Measurements from ENCODE around the gene ACOT7. TPM values are rescaled to one million over a fixed set of nuclear protein-coding genes. Genes with fewer than 3 reads are reported as not detected.

The ACOT7 gene
- total RNA-seq, 2 experiments from 2014 or later = 101 TPM

GRCh38 chr1:6243993-6244392, 149.6 kb downstream of the ACOT7 start, which contains the start of gene HES3:
TSS of gene HES3 (plus strand) at chr1:6244179. CDS start at chr1:6244366, 187 bp downstream.
- ChIA-PET POLR2A (no interaction called here), CTCF (interaction anchor here (0.9 to 5.2 kb wide), 7 partner anchors 7 to 179 kb away, joined by 3 to 43 read pairs (median 3); partner anchors contain the start of genes ICMT and RNF207)
- Mint-ChIP-seq H3K27me3 (peaks cover 68% of the 10 kb centered on the region), H3K9me3 (no peaks in the 10 kb centered on the region), H3K4me3 (no peak within 1 kb of the TSS), H3K27ac (no peak within 1 kb of the TSS), H3K36me3 (ENCODE audit: low read depth) (no peaks in the 10 kb centered on the region), H3K4me1 (peaks cover 23% of the 10 kb centered on the region)
- DNase-seq = no peak

- DNase-seq = no peak
- Mint-ChIP-seq H3K4me1 (peaks cover 24% of the 10 kb centered on the region), H3K4me3 (no peak overlapping the region), H3K36me3 (ENCODE audit: low read depth) (no peaks in the 10 kb centered on the region), H3K27me3 (peaks cover 64% of the 10 kb centered on the region), H3K27ac (no peak overlapping the region), H3K9me3 (no peaks in the 10 kb centered on the region)
- ChIA-PET CTCF (interaction anchor here (0.7 to 1.7 kb wide), 3 partner anchors 35 to 162 kb away, joined by 3 read pairs; no protein-coding TSS in a partner anchor), POLR2A (interaction anchor here (0.5 kb wide), 1 partner anchor 59 kb away, joined by 3 read pairs; no protein-coding TSS in a partner anchor)
Observed at GRCh38 chr1:6243053-6243834, 150.3 kb downstream of the ACOT7 start.

GRCh38 chr1:6241887-6242740, 151.5 kb downstream of the ACOT7 start:
- CTCF ChIA-PET = interaction anchor here (1.4 to 1.7 kb wide), 2 partner anchors 34 to 163 kb away, joined by 3 read pairs; no protein-coding TSS in a partner anchor
- peaks cover 55% of the 10 kb centered on the region for H3K27me3 Mint-ChIP-seq
- POLR2A ChIA-PET = interaction anchor here (0.5 kb wide), 1 partner anchor 58 kb away, joined by 3 read pairs; no protein-coding TSS in a partner anchor
- no peak for DNase-seq
- H3K36me3 Mint-ChIP-seq (ENCODE audit: low read depth) = no peaks in the 10 kb centered on the region
- no peak overlapping the region for H3K4me3 Mint-ChIP-seq
- H3K4me1 Mint-ChIP-seq = peaks cover 24% of the 10 kb centered on the region
- no peak overlapping the region for H3K27ac Mint-ChIP-seq
- no peaks in the 10 kb centered on the region for H3K9me3 Mint-ChIP-seq

GRCh38 chr1:6241107-6241886, 152.3 kb downstream of the ACOT7 start:
- ChIA-PET CTCF (interaction anchor here (1.4 to 1.7 kb wide), 2 partner anchors 33 to 164 kb away, joined by 3 read pairs; no protein-coding TSS in a partner anchor), POLR2A (no interaction called here)
- Mint-ChIP-seq H3K27me3 (peaks cover 47% of the 10 kb centered on the region), H3K4me3 (no peak overlapping the region), H3K9me3 (no peaks in the 10 kb centered on the region), H3K36me3 (ENCODE audit: low read depth) (no peaks in the 10 kb centered on the region), H3K4me1 (peaks cover 16% of the 10 kb centered on the region), H3K27ac (no peak overlapping the region)
- no peak for DNase-seq

- POLR2A ChIA-PET = interaction anchor here (0.6 to 0.7 kb wide), 2 partner anchors 206 to 233 kb away, joined by 3 to 4 read pairs; no protein-coding TSS in a partner anchor
- DNase-seq = no peak
- Mint-ChIP-seq H3K36me3 (ENCODE audit: low read depth) (no peaks in the 10 kb centered on the region), H3K4me1 (peaks cover 15% of the 10 kb centered on the region), H3K9me3 (no peaks in the 10 kb centered on the region), H3K4me3 (no peak overlapping the region), H3K27me3 (peaks cover 46% of the 10 kb centered on the region), H3K27ac (no peak overlapping the region)
- CTCF ChIA-PET = interaction anchor here (0.7 to 1.4 kb wide), 2 partner anchors 36 to 236 kb away, joined by 4 to 5 read pairs; no protein-coding TSS in a partner anchor
Observed at GRCh38 chr1:6239950-6240768, 153.4 kb downstream of the ACOT7 start.

GRCh38 chr1:6239213-6239752, 154.3 kb downstream of the ACOT7 start:
- CTCF ChIA-PET = interaction anchor here (0.7 to 5.4 kb wide), 4 partner anchors 7 to 237 kb away, joined by 3 to 43 read pairs (median 4); no protein-coding TSS in a partner anchor
- peaks cover 23% of the 10 kb centered on the region for H3K4me1 Mint-ChIP-seq
- no peak overlapping the region for H3K4me3 Mint-ChIP-seq
- POLR2A ChIA-PET = no interaction called here
- no peaks in the 10 kb centered on the region for H3K36me3 Mint-ChIP-seq (ENCODE audit: low read depth)
- no peak overlapping the region for H3K27ac Mint-ChIP-seq
- no peaks in the 10 kb centered on the region for H3K9me3 Mint-ChIP-seq
- DNase-seq = no peak
- peaks cover 42% of the 10 kb centered on the region for H3K27me3 Mint-ChIP-seq

GRCh38 chr1:6237093-6237492, 156.5 kb downstream of the ACOT7 start:
- Mint-ChIP-seq H3K4me3 (peak overlapping the region; percentile 40), H3K9me3 (no peaks in the 10 kb centered on the region), H3K27ac (peak overlapping the region; percentile 64), H3K36me3 (ENCODE audit: low read depth) (peaks cover 9% of the 10 kb centered on the region), H3K27me3 (peaks cover 29% of the 10 kb centered on the region), H3K4me1 (peaks cover 37% of the 10 kb centered on the region)
- ChIA-PET CTCF (interaction anchor here (0.6 to 5.4 kb wide), 4 partner anchors 10 to 546 kb away, joined by 3 to 43 read pairs (median 4); no protein-coding TSS in a partner anchor), POLR2A (no interaction called here)
- DNase-seq = no peak

- POLR2A ChIA-PET = interaction anchor here (0.7 to 1.0 kb wide), 2 partner anchors 114 to 367 kb away, joined by 3 read pairs; no protein-coding TSS in a partner anchor
- Mint-ChIP-seq H3K27me3 (peaks cover 16% of the 10 kb centered on the region), H3K4me3 (peak overlapping the region; percentile 91), H3K9me3 (no peaks in the 10 kb centered on the region), H3K27ac (peak overlapping the region; percentile 83), H3K4me1 (peaks cover 30% of the 10 kb centered on the region), H3K36me3 (ENCODE audit: low read depth) (peaks cover 16% of the 10 kb centered on the region)
- peak; percentile 23 for DNase-seq
- CTCF ChIA-PET = interaction anchor here (1.1 to 5.4 kb wide), 2 partner anchors 11 to 147 kb away, joined by 5 to 43 read pairs; no protein-coding TSS in a partner anchor
Observed at GRCh38 chr1:6235296-6235677, 158.3 kb downstream of the ACOT7 start.

- H3K4me1 Mint-ChIP-seq = peaks cover 30% of the 10 kb centered on the region
- POLR2A ChIA-PET = interaction anchor here (0.7 kb wide), 1 partner anchor 114 kb away, joined by 3 read pairs; no protein-coding TSS in a partner anchor
- peaks cover 18% of the 10 kb centered on the region for H3K36me3 Mint-ChIP-seq (ENCODE audit: low read depth)
- peaks cover 10% of the 10 kb centered on the region for H3K27me3 Mint-ChIP-seq
- CTCF ChIA-PET = interaction anchor here (5.4 kb wide), 1 partner anchor 12 kb away, joined by 43 read pairs; no protein-coding TSS in a partner anchor
- no peaks in the 10 kb centered on the region for H3K9me3 Mint-ChIP-seq
- DNase-seq = no peak
- peak overlapping the region; percentile 91 for H3K4me3 Mint-ChIP-seq
- peak overlapping the region; percentile 83 for H3K27ac Mint-ChIP-seq
Observed at GRCh38 chr1:6234502-6235295, 158.9 kb downstream of the ACOT7 start.

- CTCF ChIA-PET = interaction anchor here (0.6 to 2.2 kb wide), 2 partner anchors 13 to 17 kb away, joined by 3 to 15 read pairs; no protein-coding TSS in a partner anchor
- Mint-ChIP-seq H3K4me3 (no peak overlapping the region), H3K27ac (no peak overlapping the region), H3K4me1 (peaks cover 26% of the 10 kb centered on the region), H3K27me3 (no peaks in the 10 kb centered on the region), H3K36me3 (ENCODE audit: low read depth) (peaks cover 19% of the 10 kb centered on the region), H3K9me3 (no peaks in the 10 kb centered on the region)
- POLR2A ChIA-PET = no interaction called here
- no peak for DNase-seq
Observed at GRCh38 chr1:6233376-6233775, 160.2 kb downstream of the ACOT7 start.
